Effector memory CD8-positive, alpha-beta T cell (primary cell): Measurements from ENCODE around the gene S100B.
"Not testable (repeated sequence)": the region's sequence is repeated elsewhere in the genome, so short reads cannot be mapped to it uniquely, and the experiment has no call there.

Experiments
- ATAC-seq: fragments of 150-1000 bp; cut with Tn5 transposase; replicated peaks from 2 replicates; pipeline ENCODE4 v1.10.0; 2021; ENCODE audit warnings: mild to moderate bottlenecking, moderate library complexity
- DNase-seq, 3 experiments: peaks; one replicate each; pipeline ENCODE4 v3.0.0; 2021
- H3K27ac Mint-ChIP-seq, 2 donors: one replicate each; pipeline ENCODE4 v1.8.0; 2022; ENCODE audit warnings: mild to moderate bottlenecking in 2 of 2, mixed read lengths in 2 of 2, moderate library complexity in 2 of 2
- H3K27me3 Mint-ChIP-seq, 2 donors: one replicate each; pipeline ENCODE4 v1.8.0; 2022; ENCODE audit warnings: mixed read lengths in 2 of 2
- H3K36me3 Mint-ChIP-seq: one replicate; pipeline ENCODE4 v1.8.0; 2022; ENCODE audit warnings: mild to moderate bottlenecking, moderate library complexity, mixed read lengths; ENCODE audit not compliant: insufficient read depth
- H3K4me1 Mint-ChIP-seq, 2 donors: one replicate each; pipeline ENCODE4 v1.8.0; 2022; ENCODE audit warnings: low read depth in 2 of 2, mixed read lengths in 2 of 2
- H3K4me3 Mint-ChIP-seq, 2 donors: one replicate each; pipeline ENCODE4 v1.8.0; 2022; ENCODE audit warnings: mild to moderate bottlenecking in 2 of 2, mixed read lengths in 2 of 2, moderate library complexity in 2 of 2
- H3K9me3 Mint-ChIP-seq, 2 donors: one replicate each; pipeline ENCODE4 v1.8.0; 2022; ENCODE audit warnings: mixed read lengths in 2 of 2

The S100B gene

DNA sequence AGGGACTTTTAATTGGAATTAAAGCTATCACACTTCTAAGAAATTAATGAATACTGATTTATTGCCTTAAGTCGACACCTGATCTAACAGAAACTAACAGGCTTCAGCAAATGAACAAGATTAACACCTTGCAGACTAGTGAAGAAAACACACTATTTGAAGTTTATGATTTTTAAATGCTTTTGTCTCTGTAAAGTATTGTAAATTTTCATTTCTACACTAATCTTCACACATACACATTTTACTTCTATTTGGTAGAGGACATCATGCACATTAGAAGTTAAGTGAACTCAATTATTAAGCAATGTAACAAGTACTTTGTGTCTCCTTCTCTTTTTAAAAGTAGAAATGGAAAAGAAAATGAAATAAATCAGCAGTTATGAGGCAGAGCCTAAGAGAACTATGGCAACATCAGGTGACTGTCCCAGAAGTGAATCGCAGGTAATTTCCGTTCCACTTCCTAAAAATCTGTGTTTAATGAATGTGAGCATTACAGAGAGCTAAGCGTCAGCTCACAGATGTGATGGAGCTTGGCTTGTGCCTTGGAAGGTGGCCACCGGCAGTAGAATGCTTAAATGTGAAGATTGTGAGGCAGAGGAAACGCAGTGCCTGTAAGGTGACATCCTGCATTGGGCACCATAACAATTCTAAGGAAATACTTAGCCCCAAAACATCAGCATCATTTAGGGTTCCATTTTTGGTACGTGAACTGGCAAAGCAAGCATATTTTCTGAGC is 31.8 kb upstream of the S100B start:
- Mint-ChIP-seq H3K4me1 (peaks cover 43 to 52% of the 10 kb centered on the region in 2 donors), H3K27ac (peak overlapping the region; percentile 94 to 98), H3K4me3 (peak overlapping the region; percentile 98 to 100), H3K36me3 (peaks cover 54% of the 10 kb centered on the region), H3K27me3 (no peaks in the 10 kb centered on the region), H3K9me3 (no peaks in the 10 kb centered on the region)
- no peak for ATAC-seq
- DNase-seq, result no peak

DNA sequence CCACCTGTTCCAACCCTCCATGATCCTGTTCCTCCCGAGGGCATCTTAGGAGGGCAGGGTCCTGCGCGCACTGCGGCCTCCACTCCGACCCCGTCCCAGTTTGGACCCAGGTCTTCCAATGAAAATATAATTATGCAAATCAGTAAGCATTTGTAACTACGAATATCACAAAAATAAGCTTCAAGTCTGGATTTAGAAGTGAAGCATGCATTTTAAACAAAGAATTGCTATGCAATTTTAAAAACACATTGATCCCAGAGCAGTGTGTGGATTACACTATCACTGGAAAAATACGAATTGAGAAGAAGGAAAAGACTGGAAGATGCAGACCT is 31.3 kb upstream of the S100B start:
- DNase-seq, result no peak
- peak overlapping the region; percentile 94 to 98 for H3K27ac Mint-ChIP-seq
- H3K9me3 Mint-ChIP-seq, result no peaks in the 10 kb centered on the region
- no peak for ATAC-seq
- peaks cover 0 to 4% of the 10 kb centered on the region in 2 donors for H3K27me3 Mint-ChIP-seq
- H3K4me3 Mint-ChIP-seq, result peak overlapping the region; percentile 98 to 100
- H3K36me3 Mint-ChIP-seq, result peaks cover 49% of the 10 kb centered on the region
- peaks cover 40 to 50% of the 10 kb centered on the region in 2 donors for H3K4me1 Mint-ChIP-seq

DNA sequence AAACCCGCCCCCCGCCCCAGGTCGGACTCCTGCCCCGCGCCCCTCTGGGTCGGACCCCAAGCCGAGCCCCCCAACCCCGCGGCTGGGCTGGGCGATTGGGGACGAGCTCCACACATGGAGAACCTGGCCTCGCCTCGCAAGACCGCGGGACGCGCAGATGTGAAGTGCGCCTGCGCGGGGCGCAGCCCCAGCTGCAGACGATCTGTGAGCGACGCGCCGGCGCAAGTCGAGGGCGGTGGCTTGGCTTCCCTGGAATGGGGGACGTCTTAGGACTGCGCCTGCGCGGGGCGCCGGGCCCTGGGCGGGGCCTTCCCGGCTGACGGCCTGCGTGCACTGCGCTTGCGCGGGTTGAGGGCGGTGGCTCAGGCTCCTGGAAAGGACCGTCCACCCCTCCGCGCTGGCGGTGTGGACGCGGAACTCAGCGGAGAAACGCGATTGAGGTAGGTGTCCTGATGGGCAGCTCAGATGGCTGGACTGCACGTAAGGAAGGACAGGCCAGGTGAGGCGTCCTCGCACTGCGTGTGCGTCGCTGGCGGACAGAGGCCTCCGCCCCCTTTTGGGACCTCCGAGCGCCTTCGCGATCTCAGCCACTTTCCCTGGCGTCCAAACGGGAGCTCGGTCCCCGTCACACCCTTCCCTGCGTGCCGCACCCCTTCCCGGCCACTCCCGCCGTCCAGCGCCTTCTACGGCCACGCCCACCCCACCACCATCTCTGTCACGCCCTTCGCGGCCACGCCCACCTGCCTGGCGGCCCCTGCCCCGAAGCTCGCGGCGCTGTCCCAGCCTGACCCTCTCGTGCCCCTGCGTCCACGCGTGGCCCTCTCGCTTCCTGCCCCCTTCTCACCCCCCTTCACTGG is 30.7 kb upstream of the S100B start, which contains the start of gene PRMT2:
Gene PRMT2 (plus strand): TSS at position 351 of the 857 bp plus-strand sequence. CDS start 1,278 bp downstream, outside the sequence.
- Mint-ChIP-seq H3K36me3 (peaks cover 43% of the 10 kb centered on the region), H3K4me1 (peaks cover 34 to 47% of the 10 kb centered on the region in 2 donors), H3K9me3 (no peaks in the 10 kb centered on the region), H3K4me3 (peak within 1 kb of the TSS; percentile 98 to 100), H3K27ac (peak within 1 kb of the TSS; percentile 94 to 98), H3K27me3 (peaks cover 0 to 4% of the 10 kb centered on the region in 2 donors)
- ATAC-seq (peak; percentile 84), DNase-seq (peak; percentile 96 to 97 (median 97))

DNA sequence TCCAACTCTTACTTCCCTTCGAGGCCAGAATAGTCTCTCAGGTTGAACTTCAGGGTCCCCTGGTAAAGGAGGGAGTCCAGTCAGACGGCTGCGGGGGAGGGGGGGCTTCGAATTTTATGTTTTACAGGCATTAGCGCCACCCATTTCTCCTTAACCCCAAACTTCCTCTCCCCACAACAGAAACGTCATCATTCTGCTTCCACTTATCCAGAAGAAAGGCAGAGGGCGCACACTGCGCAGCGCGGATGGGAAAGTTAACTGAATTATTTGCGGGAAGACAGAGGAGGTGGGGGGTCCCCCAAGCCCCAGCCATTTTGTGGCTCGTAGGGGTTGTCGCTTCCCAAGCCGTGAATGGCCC is 30.1 kb upstream of the S100B start:
- peak overlapping the region; percentile 98 to 100 for H3K4me3 Mint-ChIP-seq
- H3K27me3 Mint-ChIP-seq, result peaks cover 0 to 4% of the 10 kb centered on the region in 2 donors
- H3K4me1 Mint-ChIP-seq, result peaks cover 32 to 41% of the 10 kb centered on the region in 2 donors
- DNase-seq, result no peak
- ATAC-seq, result peak; percentile 19
- H3K36me3 Mint-ChIP-seq, result peaks cover 37% of the 10 kb centered on the region
- no peaks in the 10 kb centered on the region for H3K9me3 Mint-ChIP-seq
- peak overlapping the region; percentile 94 to 98 for H3K27ac Mint-ChIP-seq

DNA sequence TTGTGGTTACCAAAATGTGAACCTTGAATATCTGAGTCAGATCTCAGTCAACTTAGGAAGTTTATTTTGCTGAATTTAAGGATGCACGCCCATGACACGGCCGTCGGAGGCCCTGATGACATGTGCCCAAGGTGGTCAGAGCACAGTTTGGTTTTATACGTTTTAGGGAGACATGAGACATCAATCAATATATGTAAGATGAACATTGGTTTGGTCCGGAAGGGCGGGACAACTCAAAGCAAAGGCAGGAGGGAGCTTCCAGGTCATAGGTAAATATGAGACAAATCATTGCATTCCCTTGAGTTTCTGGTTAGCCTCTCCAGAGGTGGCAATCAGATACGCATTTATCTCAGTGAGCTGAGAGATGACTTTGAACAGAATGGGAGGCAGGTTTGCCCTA is 29.5 kb upstream of the S100B start:
- Mint-ChIP-seq H3K27ac (peak overlapping the region; percentile 94 to 98), H3K4me3 (peak overlapping the region; percentile 98 to 100), H3K36me3 (peaks cover 32% of the 10 kb centered on the region), H3K4me1 (peaks cover 27 to 36% of the 10 kb centered on the region in 2 donors), H3K9me3 (no peaks in the 10 kb centered on the region), H3K27me3 (peaks cover 0 to 4% of the 10 kb centered on the region in 2 donors)
- DNase-seq (no peak), ATAC-seq (no peak)

DNA sequence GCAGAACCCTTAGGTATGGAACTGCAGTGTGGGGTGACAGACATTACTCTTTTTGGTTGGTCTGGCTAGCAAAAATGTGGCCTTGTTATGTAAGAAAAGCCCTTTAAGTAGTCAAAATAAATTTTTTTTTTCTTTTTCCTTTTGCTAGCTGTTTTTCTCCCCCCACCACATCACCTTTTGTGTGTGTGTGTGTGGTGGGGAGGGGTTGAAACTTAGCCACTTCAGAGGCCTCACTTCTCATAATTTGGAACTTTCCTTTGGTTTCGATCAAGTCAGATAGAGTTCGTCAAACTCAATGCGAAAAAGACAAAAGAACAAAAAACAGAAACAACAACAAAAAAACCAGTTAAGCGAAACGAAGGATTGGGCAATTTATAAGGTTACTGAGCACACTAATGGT is 28.7 kb upstream of the S100B start:
- Mint-ChIP-seq H3K27me3 (peaks cover 0 to 4% of the 10 kb centered on the region in 2 donors), H3K27ac (peak overlapping the region; percentile 94 to 98), H3K4me3 (no peak overlapping the region), H3K9me3 (no peaks in the 10 kb centered on the region), H3K36me3 (peaks cover 23% of the 10 kb centered on the region), H3K4me1 (peaks cover 23 to 31% of the 10 kb centered on the region in 2 donors)
- no peak for DNase-seq
- ATAC-seq, result no peak

DNA sequence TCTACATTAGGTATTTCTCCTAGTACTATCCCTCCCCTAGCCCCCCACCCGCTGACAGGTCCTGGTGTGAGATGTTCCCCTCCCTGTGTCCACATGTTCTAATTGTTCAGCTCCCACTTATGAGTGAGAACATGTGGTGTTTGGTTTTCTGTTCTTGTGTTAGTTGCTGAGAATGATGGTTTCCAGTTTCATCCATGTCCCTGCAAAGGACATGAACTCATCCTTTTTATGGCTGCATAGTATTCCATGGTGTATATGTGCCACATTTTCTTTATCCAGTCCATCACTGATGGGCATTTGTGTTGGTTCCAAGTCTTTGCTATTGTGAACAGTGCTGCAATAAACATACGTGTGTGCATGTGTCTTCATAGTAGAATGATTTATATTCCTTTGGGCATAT is 26.0 kb upstream of the S100B start:
- H3K36me3 Mint-ChIP-seq, ATAC-seq, H3K27ac Mint-ChIP-seq, H3K27me3 Mint-ChIP-seq, DNase-seq, H3K4me3 Mint-ChIP-seq, H3K9me3 Mint-ChIP-seq: not testable (repeated sequence)
- peaks cover 13 to 17% of the 10 kb centered on the region in 2 donors for H3K4me1 Mint-ChIP-seq

DNA sequence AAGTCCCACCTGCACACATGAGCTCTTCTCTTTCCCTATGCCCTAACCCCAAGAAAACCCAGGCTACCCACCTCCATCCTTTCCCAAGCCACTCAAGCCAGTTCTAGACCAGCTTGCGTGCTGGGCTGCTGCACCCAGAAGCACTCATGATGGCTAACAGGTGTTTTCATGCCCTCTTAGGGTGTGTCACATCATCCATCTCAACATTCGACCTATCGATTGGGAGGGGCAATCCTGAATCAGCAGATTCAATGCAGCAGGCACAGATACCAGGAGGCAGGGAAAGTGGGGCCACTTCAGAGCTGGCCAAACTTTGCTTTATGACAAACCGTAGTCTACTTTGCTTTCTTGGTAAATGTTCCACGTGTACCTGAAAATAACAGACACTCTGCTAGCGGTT is 24.0 kb upstream of the S100B start:
- no peak for ATAC-seq
- Mint-ChIP-seq H3K9me3 (no peaks in the 10 kb centered on the region), H3K27me3 (peaks cover 0 to 4% of the 10 kb centered on the region in 2 donors), H3K27ac (no peak overlapping the region), H3K4me1 (peaks cover 3 to 14% of the 10 kb centered on the region in 2 donors), H3K4me3 (no peak overlapping the region), H3K36me3 (no peaks in the 10 kb centered on the region)
- no peak for DNase-seq

DNA sequence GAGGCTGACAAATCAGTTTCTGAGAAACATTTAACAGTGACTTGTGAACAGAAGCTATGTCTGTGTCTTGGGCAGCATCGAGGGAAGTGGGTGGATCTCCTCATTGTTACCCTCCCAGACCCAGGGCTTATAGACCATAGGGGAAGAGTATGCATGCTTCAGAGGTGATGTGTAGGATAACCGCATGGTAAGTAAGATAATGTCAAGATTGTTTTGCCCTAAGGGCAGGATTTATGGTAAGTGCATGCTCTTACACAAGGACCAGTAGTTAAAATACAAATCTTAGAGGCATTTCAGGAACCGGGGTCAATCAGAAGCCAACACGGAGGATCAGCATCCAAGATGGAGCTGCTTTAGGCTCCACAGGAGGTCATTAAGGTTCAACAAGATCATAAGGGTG is 22.8 kb upstream of the S100B start:
- H3K9me3 Mint-ChIP-seq, result no peaks in the 10 kb centered on the region
- H3K4me1 Mint-ChIP-seq, result peaks cover 8 to 18% of the 10 kb centered on the region in 2 donors
- no peak for ATAC-seq
- no peak for DNase-seq
- H3K27ac Mint-ChIP-seq, result peak overlapping the region in 1 of 2 donors; percentile 44
- H3K36me3 Mint-ChIP-seq, result no peaks in the 10 kb centered on the region
- H3K27me3 Mint-ChIP-seq, result peaks cover 0 to 4% of the 10 kb centered on the region in 2 donors
- no peak overlapping the region for H3K4me3 Mint-ChIP-seq

DNA sequence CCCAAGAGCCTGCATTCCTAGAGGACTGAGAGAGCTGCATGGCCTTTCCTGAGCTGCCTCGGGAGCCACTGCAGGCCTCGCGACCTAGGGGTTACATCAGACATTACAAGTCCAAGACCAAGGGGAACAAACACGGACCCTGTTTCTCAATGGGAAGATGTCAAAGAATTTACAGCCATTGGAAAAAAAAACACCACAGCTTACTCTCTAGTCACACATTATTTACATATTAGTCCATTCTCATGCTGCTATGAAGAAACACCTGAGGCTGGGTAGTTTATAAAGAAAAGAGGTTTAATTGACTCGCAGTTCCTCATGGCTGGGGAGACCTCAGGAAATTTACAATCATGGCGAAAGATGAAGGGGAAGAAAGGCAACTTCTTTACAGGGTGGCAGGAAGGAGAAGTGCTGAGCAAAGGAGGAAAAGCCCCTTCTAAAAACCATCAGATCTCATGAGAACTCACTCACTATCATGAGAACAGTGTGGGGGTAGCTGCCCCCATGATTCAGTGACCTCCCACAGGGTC is 22.2 kb upstream of the S100B start:
- Mint-ChIP-seq H3K9me3 (no peaks in the 10 kb centered on the region), H3K4me3 (peak overlapping the region in 1 of 2 donors; percentile 36), H3K36me3 (no peaks in the 10 kb centered on the region), H3K27ac (peak overlapping the region in 1 of 2 donors; percentile 44), H3K27me3 (peaks cover 0 to 4% of the 10 kb centered on the region in 2 donors), H3K4me1 (peaks cover 14 to 24% of the 10 kb centered on the region in 2 donors)
- no peak for ATAC-seq
- no peak for DNase-seq

DNA sequence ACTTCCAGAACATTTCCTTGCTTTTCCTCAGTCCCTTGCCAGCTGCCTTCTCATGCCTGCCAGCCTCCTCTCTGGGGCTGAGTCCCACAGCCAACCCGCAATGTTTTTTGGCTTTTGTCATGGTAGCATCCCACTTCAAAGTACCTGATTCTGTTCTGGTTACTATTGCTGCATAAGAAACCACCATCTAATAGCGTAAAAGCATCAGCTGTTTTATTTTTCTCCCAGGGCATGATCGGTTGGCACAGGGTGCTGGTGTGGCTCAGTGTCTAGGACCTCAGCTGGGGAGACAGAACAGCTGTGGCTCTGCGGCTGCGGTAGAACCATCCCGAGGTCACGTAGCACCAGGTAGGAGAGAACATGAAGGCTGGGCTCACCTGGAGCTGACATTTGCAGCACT is 21.7 kb upstream of the S100B start:
- ATAC-seq, result no peak
- H3K36me3 Mint-ChIP-seq, result no peaks in the 10 kb centered on the region

DNA sequence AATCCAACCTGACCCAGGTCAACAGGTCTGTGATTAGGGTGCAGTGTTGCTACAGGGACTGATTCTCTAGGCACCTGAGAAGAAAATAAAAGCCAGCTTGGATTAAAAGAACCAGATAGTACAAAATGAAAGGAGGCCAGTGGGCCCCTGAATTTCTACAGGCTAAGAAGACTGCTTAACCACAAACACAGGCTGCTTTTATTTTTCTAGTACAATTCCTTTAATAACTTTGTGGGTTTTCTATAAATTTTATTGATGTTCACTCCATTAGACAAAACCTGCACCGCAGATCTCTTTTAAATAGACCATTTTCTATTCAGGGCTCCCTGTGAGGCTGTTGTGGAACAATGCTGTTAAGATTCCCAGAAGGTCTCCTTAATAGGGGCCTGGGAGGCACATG is 20.9 kb upstream of the S100B start:
- H3K27me3 Mint-ChIP-seq, result no peaks in the 10 kb centered on the region
- peaks cover 26 to 34% of the 10 kb centered on the region in 2 donors for H3K4me1 Mint-ChIP-seq
- DNase-seq, result no peak
- H3K27ac Mint-ChIP-seq, result peak overlapping the region in 1 of 2 donors; percentile 73
- H3K9me3 Mint-ChIP-seq, result no peaks in the 10 kb centered on the region
- H3K4me3 Mint-ChIP-seq, result no peak overlapping the region
- no peaks in the 10 kb centered on the region for H3K36me3 Mint-ChIP-seq
- ATAC-seq, result no peak

More for the DNA sequence above, 21.7 kb upstream of the S100B start:
- peak overlapping the region; percentile 9 to 44 for H3K27ac Mint-ChIP-seq
- H3K4me1 Mint-ChIP-seq, result peaks cover 19 to 28% of the 10 kb centered on the region in 2 donors
- H3K9me3 Mint-ChIP-seq, result no peaks in the 10 kb centered on the region
- DNase-seq, result no peak
- peaks cover 0 to 3% of the 10 kb centered on the region in 2 donors for H3K27me3 Mint-ChIP-seq
- H3K4me3 Mint-ChIP-seq, result peak overlapping the region in 1 of 2 donors; percentile 36

DNA sequence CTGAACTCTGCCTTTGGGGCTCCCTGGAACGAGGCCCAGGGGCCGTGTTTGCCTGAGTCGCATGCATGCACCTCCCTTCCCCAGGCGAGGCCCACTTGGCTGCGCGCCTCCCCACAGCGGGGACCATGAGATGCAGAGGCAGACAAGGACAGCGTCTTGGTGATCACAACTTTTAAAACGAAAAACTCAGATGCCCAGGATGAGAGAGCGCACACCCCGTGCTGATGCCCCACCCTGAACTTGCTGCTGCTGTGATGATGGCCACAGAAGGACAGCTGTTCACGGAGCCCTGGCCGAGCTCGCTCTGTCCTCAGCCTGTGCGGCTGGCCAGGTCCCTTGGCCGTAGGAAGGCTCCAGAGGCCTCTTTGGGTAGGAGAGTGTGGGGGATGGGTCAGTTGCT is 19.2 kb upstream of the S100B start:
- Mint-ChIP-seq H3K4me1 (peaks cover 39 to 43% of the 10 kb centered on the region in 2 donors), H3K4me3 (no peak overlapping the region), H3K27me3 (no peaks in the 10 kb centered on the region), H3K27ac (peak overlapping the region in 1 of 2 donors; percentile 38), H3K9me3 (no peaks in the 10 kb centered on the region), H3K36me3 (no peaks in the 10 kb centered on the region)
- DNase-seq (no peak), ATAC-seq (no peak)
